Activated CD4-positive, alpha-beta T cell treated with anti-CD3 and anti-CD28 coated beads, Interleukin-2, Interleukin-6, amounts not matched to agents 100 ng/mL and 50 ng/mL, durations not matched to agents 16 hours and 8 hours (primary cell): ENCODE measurements around the gene PRCC.

Experiments used
- DNase-seq: peaks from one replicate; pipeline ENCODE4 v3.0.0-alpha.2; 2020

The PRCC gene

GRCh38 chr1:156816561-156817328, 49.4 kb downstream of the PRCC start, which contains the start of gene SH2D2A:
SH2D2A (minus strand) TSS chr1:156816848; CDS start chr1:156816708, 140 bp downstream.
- peak; percentile 96 for DNase-seq

- DNase-seq = peak; percentile 45
Measured at GRCh38 chr1:156821801-156822200, 54.5 kb downstream of the PRCC start.

GRCh38 chr1:156822680-156823079, 55.3 kb downstream of the PRCC start:
- DNase-seq = no peak

GRCh38 chr1:156823210-156823790, 56.0 kb downstream of the PRCC start:
- DNase-seq = no peak

GRCh38 chr1:156826630-156827029, 59.3 kb downstream of the PRCC start:
- no peak for DNase-seq

GRCh38 chr1:156828400-156829124, 61.2 kb downstream of the PRCC start:
- DNase-seq = no peak

GRCh38 chr1:156832434-156832833, 65.1 kb downstream of the PRCC start:
- no peak for DNase-seq

- DNase-seq = no peak
Measured at GRCh38 chr1:156833603-156834002, 66.3 kb downstream of the PRCC start.

- DNase-seq = no peak
Measured at GRCh38 chr1:156834322-156834721, 67.0 kb downstream of the PRCC start.

- DNase-seq = peak; percentile 61
Measured at GRCh38 chr1:156836041-156836654, 68.8 kb downstream of the PRCC start.

GRCh38 chr1:156836892-156837291, 69.6 kb downstream of the PRCC start:
- DNase-seq = no peak

GRCh38 chr1:156838972-156839371, 71.6 kb downstream of the PRCC start:
- peak; percentile 62 for DNase-seq

- no peak for DNase-seq
Measured at GRCh38 chr1:156839426-156840109, 72.2 kb downstream of the PRCC start.

- DNase-seq = no peak
Measured at GRCh38 chr1:156840186-156840897, 73.0 kb downstream of the PRCC start.

GRCh38 chr1:156840898-156841279, 73.6 kb downstream of the PRCC start:
- DNase-seq = no peak

- DNase-seq = no peak
Measured at GRCh38 chr1:156841295-156841855, 74.0 kb downstream of the PRCC start.

GRCh38 chr1:156842618-156843300, 75.4 kb downstream of the PRCC start:
- no peak for DNase-seq

- DNase-seq = no peak
Measured at GRCh38 chr1:156844102-156844501, 76.8 kb downstream of the PRCC start.

GRCh38 chr1:156844638-156845037, 77.3 kb downstream of the PRCC start:
- DNase-seq = no peak

- DNase-seq = no peak
Measured at GRCh38 chr1:156845055-156845952, 78.0 kb downstream of the PRCC start.
